Kidney epithelial cell (primary cell): ENCODE data around the gene KRTDAP. TPM values are rescaled to one million over a fixed set of nuclear protein-coding genes. Genes with fewer than 3 reads are reported as not detected.

ENCODE experiments used
- DNase-seq: peaks from one replicate; pipeline ENCODE4 v3.0.0-alpha.2; 2010; ENCODE audit warnings: low read depth
- H3K27me3 ChIP-seq: 2 replicates; pipeline ENCODE4 v1.6.0; 2011; ENCODE audit warnings: low read length; ENCODE audit not compliant: control insufficient read depth, insufficient read depth
- H3K36me3 ChIP-seq: 2 replicates; pipeline ENCODE4 v1.5.1; 2011; ENCODE audit warnings: low read length; ENCODE audit not compliant: control insufficient read depth, insufficient read depth
- H3K4me3 ChIP-seq: 2 replicates; pipeline ENCODE4 v1.5.1; 2011; ENCODE audit warnings: low read depth, mild to moderate bottlenecking, control low read depth, low read length
- total RNA-seq: library from RNA; depleted of rRNA; stranded (reverse); fragments of >200 nt; gene quantifications from 2 replicates; pipeline ENCODE4 v1.2.3, GENCODE V29; 2015
- TF ChIP-seq, protein P1 (sequence below): IDR thresholded peaks from 2 replicates; pipeline ENCODE4 v1.5.1; 2011; ENCODE audit warnings: mild to moderate bottlenecking, moderate library complexity, low read length, control low read depth, inconsistent platforms; ENCODE audit not compliant: insufficient read depth, poor library complexity, severe bottlenecking

Gene KRTDAP
- total RNA-seq, 1 donor from 2014 or later: not detected

DNA sequence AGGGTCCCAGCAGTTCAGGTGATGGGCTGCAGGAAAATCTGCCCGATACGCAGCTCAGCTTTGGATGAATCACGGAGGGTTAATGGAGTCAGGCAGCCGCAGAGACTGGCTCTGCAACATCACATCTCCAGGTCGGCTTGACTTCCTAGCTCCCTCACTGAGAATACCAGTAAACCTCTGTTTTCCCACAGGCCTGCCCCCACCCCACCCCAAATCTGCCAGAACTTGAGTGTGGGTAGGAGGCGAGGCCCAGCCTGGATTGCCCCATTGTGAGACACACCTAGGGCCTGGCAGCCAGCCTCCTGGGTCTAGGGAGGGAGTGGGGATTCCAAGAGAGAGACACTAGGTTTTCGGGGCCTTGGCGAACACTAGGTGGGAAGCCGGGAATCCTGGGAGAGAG lies 3.7 kb upstream of the KRTDAP start:
- Histone ChIP-seq H3K27me3 (peaks cover 16% of the 10 kb centered on the region), H3K4me3 (no peak overlapping the region), H3K36me3 (no peaks in the 10 kb centered on the region)
- TF ChIP-seq, protein P1, sequence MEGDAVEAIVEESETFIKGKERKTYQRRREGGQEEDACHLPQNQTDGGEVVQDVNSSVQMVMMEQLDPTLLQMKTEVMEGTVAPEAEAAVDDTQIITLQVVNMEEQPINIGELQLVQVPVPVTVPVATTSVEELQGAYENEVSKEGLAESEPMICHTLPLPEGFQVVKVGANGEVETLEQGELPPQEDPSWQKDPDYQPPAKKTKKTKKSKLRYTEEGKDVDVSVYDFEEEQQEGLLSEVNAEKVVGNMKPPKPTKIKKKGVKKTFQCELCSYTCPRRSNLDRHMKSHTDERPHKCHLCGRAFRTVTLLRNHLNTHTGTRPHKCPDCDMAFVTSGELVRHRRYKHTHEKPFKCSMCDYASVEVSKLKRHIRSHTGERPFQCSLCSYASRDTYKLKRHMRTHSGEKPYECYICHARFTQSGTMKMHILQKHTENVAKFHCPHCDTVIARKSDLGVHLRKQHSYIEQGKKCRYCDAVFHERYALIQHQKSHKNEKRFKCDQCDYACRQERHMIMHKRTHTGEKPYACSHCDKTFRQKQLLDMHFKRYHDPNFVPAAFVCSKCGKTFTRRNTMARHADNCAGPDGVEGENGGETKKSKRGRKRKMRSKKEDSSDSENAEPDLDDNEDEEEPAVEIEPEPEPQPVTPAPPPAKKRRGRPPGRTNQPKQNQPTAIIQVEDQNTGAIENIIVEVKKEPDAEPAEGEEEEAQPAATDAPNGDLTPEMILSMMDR: no peak
- no peak for DNase-seq

DNA sequence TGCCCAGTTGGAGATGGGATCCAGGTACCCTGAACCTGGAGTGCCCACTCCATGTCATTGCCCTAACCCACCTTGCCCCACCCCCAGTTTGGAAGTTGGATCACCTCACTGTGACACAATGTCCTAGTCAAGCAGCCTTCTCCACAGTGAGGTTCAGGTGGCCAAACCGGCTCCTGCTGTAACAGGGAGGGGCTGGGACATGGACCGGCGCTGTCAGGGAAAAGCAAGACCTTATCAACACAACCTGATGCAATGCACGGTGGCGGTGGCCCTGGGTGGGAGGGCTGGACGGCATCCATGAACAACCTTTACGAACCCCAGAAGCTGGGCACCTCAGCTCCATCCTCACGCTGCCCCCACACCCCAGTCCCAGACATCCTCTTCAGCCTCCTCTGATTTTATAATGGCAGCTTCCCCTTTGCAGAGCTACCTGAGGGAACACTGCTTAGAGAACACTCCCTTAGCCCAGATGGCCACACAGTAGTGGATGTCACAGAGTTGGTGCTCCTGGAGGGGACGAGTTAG lies 1.6 kb upstream of the KRTDAP start:
- Histone ChIP-seq H3K4me3 (no peak overlapping the region), H3K27me3 (peaks cover 19% of the 10 kb centered on the region), H3K36me3 (no peaks in the 10 kb centered on the region)
- TF ChIP-seq, protein P1: no peak
- DNase-seq: no peak

DNA sequence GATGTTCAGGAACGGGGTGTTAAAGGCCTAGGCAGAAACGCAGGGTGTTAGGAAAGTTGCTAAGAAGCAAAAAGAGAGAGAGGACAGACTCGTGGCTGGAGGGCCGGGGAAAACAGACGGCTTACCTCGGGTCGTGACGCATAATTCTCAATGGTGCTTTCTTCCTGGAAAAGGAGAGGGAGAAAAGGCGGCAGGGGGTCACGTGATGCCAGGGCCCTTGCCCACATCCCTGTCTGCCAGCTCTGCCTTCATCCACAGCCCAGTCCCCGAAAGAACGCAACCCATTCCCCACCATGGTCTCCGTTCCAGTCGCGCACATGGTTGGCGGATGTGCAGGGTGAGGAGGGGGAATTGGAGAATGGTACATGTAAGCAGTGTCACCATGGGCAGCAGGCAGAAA lies 1.6 kb downstream of the KRTDAP start:
- DNase-seq: no peak
- TF ChIP-seq, protein P1: no peak
- H3K27me3 ChIP-seq: peaks cover 19% of the 10 kb centered on the region
- no peak overlapping the region for H3K4me3 ChIP-seq
- H3K36me3 ChIP-seq: no peaks in the 10 kb centered on the region

DNA sequence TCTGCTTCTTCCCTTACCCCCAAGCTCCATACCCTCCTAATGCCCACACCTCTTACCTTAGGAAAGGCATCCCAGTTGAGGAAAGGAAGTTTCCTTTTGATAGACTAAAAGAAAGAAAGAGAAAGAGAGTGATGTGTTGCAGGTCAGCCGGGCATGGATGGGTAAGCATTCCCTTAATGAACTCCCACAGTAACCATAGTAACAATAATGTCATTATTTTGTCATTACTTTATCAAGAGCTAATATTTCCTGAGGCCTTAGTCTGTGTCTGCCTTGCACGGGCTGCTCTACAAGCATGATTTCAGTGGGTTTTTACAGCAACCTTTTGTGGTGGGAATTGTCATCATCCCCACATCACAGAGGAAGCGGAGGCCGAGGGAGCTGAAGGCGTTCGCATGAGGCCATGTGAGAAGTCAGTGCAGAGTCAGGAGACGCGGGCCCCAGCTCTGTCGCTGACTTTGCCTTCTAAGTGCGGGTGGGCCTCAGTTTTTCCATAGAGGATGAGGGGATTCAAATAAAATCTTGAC lies 2.5 kb downstream of the KRTDAP start:
- H3K36me3 ChIP-seq: no peaks in the 10 kb centered on the region
- no peak for DNase-seq
- peaks cover 19% of the 10 kb centered on the region for H3K27me3 ChIP-seq
- no peak overlapping the region for H3K4me3 ChIP-seq
- TF ChIP-seq, protein P1: no peak

DNA sequence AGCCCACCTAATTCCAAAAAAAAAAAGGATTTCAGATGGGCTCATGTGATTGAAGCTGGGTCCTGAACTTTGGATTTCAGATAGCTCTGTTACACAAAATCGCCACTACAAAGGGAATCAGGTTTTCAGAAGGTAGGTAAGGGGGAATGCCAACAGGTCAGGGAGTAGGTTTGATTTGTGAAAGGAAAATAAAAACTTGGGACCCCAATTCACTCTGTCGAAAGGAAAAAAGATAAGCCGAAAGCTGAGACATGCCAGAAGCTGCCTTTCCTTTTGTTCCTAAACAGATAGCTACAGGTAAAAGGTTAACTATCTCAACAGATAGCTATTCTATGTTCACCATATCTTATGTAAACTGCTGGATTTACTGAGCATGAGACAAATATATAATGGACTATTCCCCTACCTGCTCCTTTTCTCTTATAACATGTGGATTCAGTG lies 4.0 kb downstream of the KRTDAP start:
- no peak for DNase-seq
- H3K36me3 ChIP-seq: no peaks in the 10 kb centered on the region
- TF ChIP-seq, protein P1: no peak
- H3K27me3 ChIP-seq: peaks cover 13% of the 10 kb centered on the region
- H3K4me3 ChIP-seq: no peak overlapping the region
